Testis (tissue), 3 donors: Measurements from ENCODE around the gene ETFA. TPM values are rescaled to one million over a fixed set of nuclear protein-coding genes. Genes with fewer than 3 reads are reported as not detected.

Experiments
- DNase-seq: peaks from one replicate; pipeline ENCODE4 v3.0.0-alpha.2; 2019
- H3K27ac ChIP-seq, 2 donors: fragments of 200-600 bp; sonication (generic); one replicate each; pipeline ENCODE4 v1.5.1; 2019
- H3K27me3 ChIP-seq: fragments of 200-600 bp; sonication (generic); one replicate; pipeline ENCODE4 v1.5.1; 2019
- H3K36me3 ChIP-seq: fragments of 200-600 bp; sonication (generic); one replicate; pipeline ENCODE4 v1.5.1; 2017; ENCODE audit warnings: low read depth; ENCODE audit errors: missing control alignments
- H3K4me1 ChIP-seq: fragments of 200-600 bp; sonication (generic); one replicate; pipeline ENCODE4 v1.5.1; 2019
- H3K4me3 ChIP-seq, 2 donors: fragments of 200-600 bp; sonication (generic); one replicate each; pipeline ENCODE4 v1.5.1; 2017 to 2019
- H3K9me3 ChIP-seq: fragments of 200-600 bp; sonication (generic); one replicate; pipeline ENCODE4 v1.5.1; 2017
- CTCF ChIP-seq, 3 experiments: fragments of 450-650 bp in 2 of 3; fragments of 200-600 bp in 1 of 3; sonication (generic) in 1 of 3; IDR thresholded peaks; one replicate each; pipeline ENCODE4 v1.5.1; 2016 to 2019; ENCODE audit warnings: antibody characterized with exemption in 3 of 3, mild to moderate bottlenecking in 2 of 3, moderate library complexity in 1 of 3
- POLR2A ChIP-seq: fragments of 450-650 bp; IDR thresholded peaks from one replicate; pipeline ENCODE4 v1.6.1; 2017; ENCODE audit warnings: antibody characterized with exemption, mild to moderate bottlenecking, moderate library complexity
- WGBS, 2 donors: methylation state at CpG; one replicate each; pipeline ENCODE4 v1.1.5; 2018; 5-methylcytosine and 5-hydroxymethylcytosine counted together
- intact Hi-C: fragments of 100-400 bp; cut with DNase I; formaldehyde crosslinking; loops from one replicate; pipeline ENCODE4 v1.15.1; 2023; ENCODE audit warnings: low total_unique reads
- polyA plus RNA-seq: library from polyadenylated mRNA; stranded (reverse); fragments of 350-450 nt; fragmentation: Illumina TruSeq; extraction: RNeasy Lipid Tissue Mini Kit (QIAGEN cat#74804); gene quantifications from one replicate; pipeline ENCODE4 v1.2.3, GENCODE V29; 2014; ENCODE audit warnings: low read depth, low replicate concordance; ENCODE audit not compliant: insufficient read depth
- total RNA-seq, 2 donors: library from RNA; depleted of rRNA; stranded (reverse); fragments of >200 nt; gene quantifications; one replicate each; pipeline ENCODE4 v1.2.3, GENCODE V29; 2016

ETFA gene
- total and polyA plus RNA-seq, 3 donors from 2014 or later, result 58.3 to 72.7 (median 72.1) TPM

GRCh38 chr15:76208084-76208785 lies 103.0 kb downstream of the ETFA start:
- 92 to 93% methylated on average over 5 to 8 of the region's 8 CpGs for WGBS, 2 donors
- H3K9me3 ChIP-seq, result no peaks in the 10 kb centered on the region
- peak; percentile 13 for DNase-seq
- H3K27me3 ChIP-seq, result no peaks in the 10 kb centered on the region
- no peaks in the 10 kb centered on the region for H3K36me3 ChIP-seq
- intact Hi-C loops, result no loop called here
- no peaks in the 10 kb centered on the region for H3K4me1 ChIP-seq
- TF ChIP-seq POLR2A (no peak), CTCF (IDR thresholded peaks at IDR 0.05) (no peak)
- H3K4me3 ChIP-seq, result no peak overlapping the region
- no peak overlapping the region for H3K27ac ChIP-seq

GRCh38 chr15:76206325-76206976 lies 104.8 kb downstream of the ETFA start:
- intact Hi-C loops, result no loop called here
- Histone ChIP-seq H3K36me3 (no peaks in the 10 kb centered on the region), H3K4me3 (no peak overlapping the region), H3K9me3 (no peaks in the 10 kb centered on the region), H3K4me1 (no peaks in the 10 kb centered on the region), H3K27ac (no peak overlapping the region), H3K27me3 (no peaks in the 10 kb centered on the region)
- peak; percentile 92 for DNase-seq
- 39 to 80% methylated on average over 1 to 4 of the region's 4 CpGs for WGBS, 2 donors
- TF ChIP-seq POLR2A (no peak), CTCF (IDR thresholded peaks at IDR 0.05) (no peak)

- no peaks in the 10 kb centered on the region for H3K36me3 ChIP-seq
- H3K4me1 ChIP-seq, result no peaks in the 10 kb centered on the region
- no peak overlapping the region for H3K4me3 ChIP-seq
- intact Hi-C loops, result no loop called here
- TF ChIP-seq POLR2A (no peak), CTCF (IDR thresholded peaks at IDR 0.05) (no peak)
- no peaks in the 10 kb centered on the region for H3K9me3 ChIP-seq
- WGBS, 2 donors, result 92 to 95% methylated on average over 11 of the region's 11 CpGs
- H3K27me3 ChIP-seq, result no peaks in the 10 kb centered on the region
- no peak overlapping the region for H3K27ac ChIP-seq
- peak; percentile 3 for DNase-seq
Measured at GRCh38 chr15:76204916-76205460, 106.3 kb downstream of the ETFA start.

DNA sequence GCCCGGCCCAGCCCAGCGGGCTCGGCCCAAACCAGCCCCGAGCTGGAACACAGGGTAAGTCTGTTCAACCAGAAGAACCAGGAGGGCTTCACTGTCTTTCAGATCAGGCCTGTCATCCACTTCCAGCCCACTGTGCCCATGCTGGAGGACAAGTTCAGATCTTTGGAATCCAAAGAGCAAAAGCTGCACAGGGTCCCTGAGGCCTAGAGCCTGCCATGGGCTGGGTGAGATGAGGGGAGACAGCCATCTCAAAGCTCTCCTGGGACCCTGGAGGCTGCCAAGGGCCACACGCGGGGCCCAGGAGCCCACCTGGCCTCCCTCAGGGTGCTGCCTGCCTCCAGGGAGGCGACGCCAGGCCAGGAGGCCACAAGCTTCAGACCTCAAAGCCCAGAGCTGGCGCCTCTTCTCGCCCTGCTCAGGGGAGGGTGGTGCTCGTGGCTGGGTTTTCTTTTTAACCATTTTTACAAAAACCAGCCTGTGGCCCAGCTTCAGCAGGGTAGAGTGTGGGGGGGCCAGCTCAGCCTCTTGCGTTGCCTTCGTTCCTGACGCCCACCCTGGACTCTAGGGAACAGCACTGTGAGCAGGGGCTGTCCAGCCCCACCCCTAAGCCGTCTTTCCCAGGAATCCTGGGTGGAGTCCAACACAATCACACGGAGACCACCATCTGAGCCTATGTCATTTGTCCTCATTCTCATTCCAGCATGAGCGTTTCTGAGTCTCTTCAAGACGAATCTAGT lies 107.0 kb downstream of the ETFA start:
- H3K9me3 ChIP-seq, result no peaks in the 10 kb centered on the region
- no peaks in the 10 kb centered on the region for H3K4me1 ChIP-seq
- no peak overlapping the region for H3K4me3 ChIP-seq
- 80 to 86% methylated on average over 12 to 18 of the region's 18 CpGs for WGBS, 2 donors
- H3K27ac ChIP-seq, result no peak overlapping the region
- H3K36me3 ChIP-seq, result no peaks in the 10 kb centered on the region
- TF ChIP-seq CTCF (IDR thresholded peaks at IDR 0.05) (no peak), POLR2A (no peak)
- intact Hi-C loops, result no loop called here
- DNase-seq, result peak; percentile 7
- H3K27me3 ChIP-seq, result no peaks in the 10 kb centered on the region
